K562 (cell line): Measurements from ENCODE around the gene MEST. TPM values are rescaled to one million over a fixed set of nuclear protein-coding genes. Genes with fewer than 3 reads are reported as not detected.

Source experiments
- ATAC-seq: fragments of 200-7000 bp; cut with Tn5 transposase; 3 replicates; pipeline ENCODE4 v1.9.1; 2020; ENCODE audit warnings: moderate library complexity
- BruUV-seq: library from RNA; stranded (reverse); fragments of 400-500 nt; replicated peaks from 2 replicates; lab custom pipeline; 2021; lab: Mats Ljungman, UMichigan
- CTCF ChIA-PET: fragments of 300-600 bp; formaldehyde crosslinking; extraction: SDS; loops from one replicate; lab custom pipeline; 2021; ENCODE audit warnings: low intra/inter-chr PET ratio; lab: Yijun Ruan, JAX
- POLR2A ChIA-PET: fragments of 300-600, 350-650 bp; sonication (Branson Sonifier 250); formaldehyde crosslinking; extraction: SDS; loops from one replicate; lab custom pipeline; 2021; ENCODE audit warnings: antibody characterized with exemption, inconsistent platforms; lab: Yijun Ruan, JAX
- DNase-seq, 4 experiments: peaks; one replicate each; pipeline versions ENCODE4 v3.0.0 to v3.0.0-alpha.2; 2011 to 2018; ENCODE audit warnings: low spot score in 3 of 4, mixed read lengths in 3 of 4; ENCODE audit errors: extremely low read depth in 1 of 4
- FAIRE-seq: peaks from 2 replicates; lab custom pipeline; 2011; peaks lifted over from hg19 to GRCh38; lab: Jason Lieb, UNC
- H2AFZ ChIP-seq: 2 replicates; pipeline ENCODE4 v1.6.0; 2011; ENCODE audit warnings: low read depth, low read length, control low read depth, inconsistent platforms
- H3K27ac ChIP-seq: fragments of 200-600 bp; 3 replicates; pipeline ENCODE4 v1.8.0; 2011; ENCODE audit warnings: low read depth, mild to moderate bottlenecking, control low read depth, inconsistent platforms, low read length, moderate library complexity, mixed read lengths; ENCODE audit errors: extremely low read depth
- H3K27me3 ChIP-seq, 2 experiments: fragments of 300-600 bp in 1 of 2; 2 replicates in 1 of 2; 3 replicates in 1 of 2; pipeline versions ENCODE4 v1.6.0 to v1.8.0; 2011; ENCODE audit warnings: inconsistent platforms in 2 of 2, low read length in 2 of 2, mild to moderate bottlenecking in 1 of 2, mixed read lengths in 1 of 2, moderate library complexity in 1 of 2; ENCODE audit not compliant: control insufficient read depth in 2 of 2, insufficient read depth in 2 of 2
- H3K36me3 ChIP-seq: fragments of 300-600 bp; 3 replicates; pipeline ENCODE4 v1.8.0; 2011; ENCODE audit warnings: mild to moderate bottlenecking, low read length, inconsistent platforms; ENCODE audit not compliant: control insufficient read depth, insufficient read depth
- H3K4me1 ChIP-seq, 2 experiments: fragments of 200-600 bp in 1 of 2; replicated peaks in 1 of 2; 2 replicates in 1 of 2; 3 replicates in 1 of 2; pipeline versions ENCODE4 v1.5.1 to v1.8.0; 2011; ENCODE audit warnings: inconsistent platforms in 2 of 2, low read length in 2 of 2, mild to moderate bottlenecking in 1 of 2, mixed read lengths in 1 of 2, moderate library complexity in 1 of 2; ENCODE audit not compliant: control insufficient read depth in 2 of 2, insufficient read depth in 2 of 2
- H3K4me2 ChIP-seq: 2 replicates; pipeline ENCODE4 v1.6.1; 2011; ENCODE audit warnings: low read length, control low read depth, inconsistent platforms, mixed read lengths; ENCODE audit not compliant: insufficient read depth
- H3K4me3 ChIP-seq: fragments of 200-600 bp; sonication (generic), shearing (Covaris generic); 2 replicates; pipeline ENCODE4 v1.5.1; 2016; ENCODE audit warnings: control low read depth, inconsistent platforms
- H3K79me2 ChIP-seq: fragments of 200-600 bp; 3 replicates; pipeline ENCODE4 v1.8.0; 2011; ENCODE audit warnings: low read length, inconsistent platforms; ENCODE audit not compliant: control insufficient read depth, insufficient read depth
- H3K9ac ChIP-seq, 2 experiments: 2 replicates each; pipeline versions ENCODE4 v1.6.0 to v1.6.1; 2011; ENCODE audit warnings: low read depth in 2 of 2, low read length in 2 of 2, control low read depth in 1 of 2, inconsistent platforms in 1 of 2, mild to moderate bottlenecking in 1 of 2, mixed read lengths in 1 of 2; ENCODE audit not compliant: insufficient read depth in 1 of 2
- H3K9me1 ChIP-seq: one replicate; pipeline ENCODE4 v1.6.0; 2011; ENCODE audit warnings: inconsistent platforms, mild to moderate bottlenecking, low read length, moderate library complexity; ENCODE audit not compliant: control insufficient read depth, insufficient read depth
- H3K9me3 ChIP-seq: replicated peaks from 2 replicates; pipeline ENCODE4 v1.5.1; 2011; ENCODE audit warnings: low read depth, low read length, inconsistent platforms; ENCODE audit not compliant: control insufficient read depth, insufficient read depth
- H4K20me1 ChIP-seq: replicated peaks from 2 replicates; pipeline ENCODE4 v1.6.1; 2011; ENCODE audit warnings: low read length, inconsistent platforms, mixed read lengths; ENCODE audit not compliant: control insufficient read depth, insufficient read depth
- HCFC1 ChIP-seq: IDR thresholded peaks from 2 replicates; pipeline ENCODE4 v1.6.1; 2012; ENCODE audit warnings: low read depth, low read length, improper control_type of control experiment
- HNRNPL ChIP-seq: fragments of 200-400 bp; formaldehyde crosslinking; IDR thresholded peaks from 2 replicates; pipeline ENCODE4 v1.6.1; 2017; ENCODE audit warnings: low read depth, mild to moderate bottlenecking, low read length
- KAT7 ChIP-seq: sonication (generic); formaldehyde crosslinking; IDR thresholded peaks from 2 replicates; pipeline ENCODE4 v1.8.0; 2022; ENCODE audit warnings: missing genetic modification reagents, mild to moderate bottlenecking, borderline replicate concordance
- MAZ ChIP-seq, 2 experiments: fragments of 450-650 bp in 1 of 2; sonication (generic) in 1 of 2; formaldehyde crosslinking; IDR thresholded peaks in 1 of 2; conservative IDR thresholded peaks in 1 of 2; 2 replicates each; pipeline versions ENCODE4 v1.4.0 to v1.5.0; 2020; ENCODE audit warnings: mild to moderate bottlenecking in 1 of 2, missing genetic modification reagents in 1 of 2
- MCM5 ChIP-seq: fragments of 450-650 bp; IDR thresholded peaks from 2 replicates; pipeline ENCODE4 v1.6.1; 2016; ENCODE audit warnings: low read depth
- MCM7 ChIP-seq, 2 experiments: fragments of 450-650 bp; IDR thresholded peaks; 2 replicates each; pipeline ENCODE4 v1.6.1; 2016 to 2018
- NELFE ChIP-seq: IDR thresholded peaks from 2 replicates; pipeline ENCODE4 v1.6.1; 2011; ENCODE audit warnings: mild to moderate bottlenecking; ENCODE audit not compliant: insufficient read depth, insufficient read length
- POLR2AphosphoS5 ChIP-seq: IDR thresholded peaks from 2 replicates; pipeline ENCODE4 v1.6.1; 2011; ENCODE audit warnings: mild to moderate bottlenecking, low read depth, low read length, moderate library complexity; ENCODE audit not compliant: control insufficient read depth, insufficient read depth
- RBM14 ChIP-seq: fragments of 200-400 bp; formaldehyde crosslinking; IDR thresholded peaks from 2 replicates; pipeline ENCODE4 v1.6.1; 2018; ENCODE audit warnings: low read depth, mild to moderate bottlenecking, low read length, moderate library complexity, borderline replicate concordance; ENCODE audit not compliant: insufficient read depth
- WHSC1 ChIP-seq: IDR thresholded peaks from one replicate; pipeline ENCODE4 v1.6.1; 2012; ENCODE audit warnings: low read length, control low read depth, inconsistent platforms
- ZBTB7A ChIP-seq: IDR thresholded peaks from 2 replicates; pipeline ENCODE4 v1.6.1; 2011; ENCODE audit warnings: low read depth, mild to moderate bottlenecking, low read length, moderate library complexity, borderline replicate concordance; ENCODE audit not compliant: control insufficient read depth
- ZNF217 ChIP-seq: sonication (generic); formaldehyde crosslinking; IDR thresholded peaks from 2 replicates; pipeline ENCODE4 v1.8.0; 2022; ENCODE audit warnings: mild to moderate bottlenecking, missing genetic modification reagents
- ZNF79 ChIP-seq: fragments of 250-450 bp; sonication (Bioruptor Pico); IDR thresholded peaks from 2 replicates; pipeline ENCODE4 v1.4.0; 2020; ENCODE audit warnings: low read depth, mild to moderate bottlenecking, moderate library complexity
- WGBS: fragments of 100-300 bp; shearing (Covaris generic); methylation state at CpG from one replicate; pipeline ENCODE4 v1.1.6; 2016; ENCODE audit warnings: low coverage, mixed read lengths; ENCODE audit not compliant: insufficient coverage; ENCODE audit errors: missing lambda C conversion rate; 5-methylcytosine and 5-hydroxymethylcytosine counted together
- in situ Hi-C: fragments of 300-500 bp; cut with MboI; formaldehyde crosslinking; loops from 4 replicates; pipeline ENCODE4 v1.15.0; 2018; ENCODE audit warnings: inconsistent platforms, mixed read lengths
- intact Hi-C: fragments of 100-400 bp; cut with micrococcal nuclease; formaldehyde crosslinking; loops from 2 replicates; pipeline ENCODE4 v1.14.2; 2022
- polyA plus RNA-seq, 8 experiments: library from polyadenylated mRNA; depleted of rRNA in 4 of 8; stranded (reverse) in 5 of 8; unstranded in 3 of 8; fragments of >200 nt; fragmentation: Nextera tagmentation in 2 of 8; fragmentation: Illumina TruSeq in 1 of 8; extraction: Ambion mirVana in 2 of 8; extraction: Trizol in 1 of 8; gene quantifications; 2 replicates each; pipeline versions ENCODE4 v1.2.1 to v1.2.3, GENCODE V29; 2011 to 2014; ENCODE audit warnings: inconsistent platforms in 1 of 8, missing spikeins in 1 of 8
- total RNA-seq, 7 experiments: library from RNA; depleted of rRNA in 6 of 7; stranded (reverse); fragments of >200 nt in 6 of 7; fragmentation: Illumina TruSeq in 2 of 7; extraction: Trizol in 2 of 7; gene quantifications; 2 replicates each; pipeline versions ENCODE4 v1.2.1 to v1.2.3, GENCODE V29; 2011 to 2021; ENCODE audit warnings: low replicate concordance in 1 of 7
- TF ChIP-seq, protein P1 (sequence below): sonication (generic); formaldehyde crosslinking; IDR thresholded peaks from 2 replicates; pipeline ENCODE4 v1.8.0; 2022; ENCODE audit warnings: mild to moderate bottlenecking, missing genetic modification reagents
- TF ChIP-seq, protein P2 (sequence below): sonication (generic); IDR thresholded peaks from 2 replicates; pipeline ENCODE4 v1.6.1; 2016
- TF ChIP-seq, protein P3 (sequence below): IDR thresholded peaks from 2 replicates; pipeline ENCODE4 v1.6.1; 2011; ENCODE audit not compliant: insufficient read length; ENCODE audit errors: extremely low read depth
- TF ChIP-seq, protein P4 (sequence below), 2 experiments: fragments of 450-650 bp in 1 of 2; sonication (generic) in 1 of 2; formaldehyde crosslinking in 1 of 2; IDR thresholded peaks in 1 of 2; conservative IDR thresholded peaks in 1 of 2; 2 replicates each; pipeline versions ENCODE4 v1.6.1 to v1.8.1; 2016 to 2023; ENCODE audit warnings: mild to moderate bottlenecking in 2 of 2, moderate library complexity in 2 of 2, inconsistent platforms in 1 of 2, missing genetic modification reagents in 1 of 2
- TF ChIP-seq, protein P5 (sequence below), 2 experiments: fragments of 250-450 bp in 1 of 2; fragments of 450-650 bp in 1 of 2; sonication (Bioruptor Pico) in 1 of 2; IDR thresholded peaks; 2 replicates each; pipeline versions ENCODE4 v1.6.1 to v1.8.0; 2016 to 2021; ENCODE audit warnings: mild to moderate bottlenecking in 2 of 2, moderate library complexity in 2 of 2, missing compliant biosample characterization in 1 of 2, missing genetic modification characterization in 1 of 2

The MEST gene
- total and polyA plus RNA-seq, 9 of the 15 experiments (the other 6 are each of a cell fraction or from before 2014, with no cell fraction given), result 0.04 to 0.74 (median 0.36) TPM; not detected in 1

DNA sequence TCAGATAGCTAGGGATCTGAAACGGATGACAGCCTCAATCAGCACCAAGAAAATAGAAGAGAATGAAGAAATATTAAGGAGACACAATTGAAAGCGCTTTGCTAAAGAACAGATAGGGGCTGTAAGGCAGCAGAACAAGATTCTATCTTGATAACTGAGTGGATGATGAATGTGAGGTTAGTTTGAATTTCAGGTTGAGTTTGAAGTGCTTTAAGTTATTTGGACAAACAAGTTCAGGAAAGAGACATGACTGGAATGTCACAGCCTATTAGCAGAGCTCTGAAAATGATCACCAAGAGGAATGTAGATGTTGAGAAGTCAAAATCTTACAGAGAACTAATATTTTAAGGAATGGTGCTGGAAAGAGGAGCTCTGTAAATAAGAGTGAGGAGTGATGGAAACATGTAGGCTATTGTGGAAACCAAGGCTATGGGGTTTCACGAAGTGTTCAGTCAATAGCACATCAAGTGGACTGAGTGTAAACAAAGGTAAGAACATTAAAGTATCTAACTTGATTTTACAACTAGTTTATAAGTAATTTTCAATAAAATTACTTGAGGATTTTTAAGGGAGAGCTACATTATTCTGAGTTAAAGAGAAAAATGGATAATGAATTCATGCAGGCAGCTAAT lies 61.6 kb downstream of the MEST start:
- H2AFZ ChIP-seq, result no peak overlapping the region
- no peak overlapping the region for H3K9ac ChIP-seq
- H3K27ac ChIP-seq, result no peak overlapping the region
- ChIA-PET CTCF (no interaction called here), POLR2A (interaction anchor here (0.6 to 1.2 kb wide), 3 partner anchors 10 to 203 kb away, joined by 3 to 4 read pairs (median 4); no protein-coding TSS in a partner anchor)
- no TSS peak for BruUV-seq
- DNase-seq (no peak), ATAC-seq (no peak), FAIRE-seq (no peak)
- H3K79me2 ChIP-seq, result no peaks in the 10 kb centered on the region
- no peak overlapping the region for H3K4me2 ChIP-seq
- no peaks in the 10 kb centered on the region for H3K27me3 ChIP-seq
- no peak overlapping the region for H3K4me3 ChIP-seq
- H3K9me3 ChIP-seq, result no peaks in the 10 kb centered on the region
- H3K4me1 ChIP-seq, result no peaks in the 10 kb centered on the region
- in situ Hi-C loops, result no loop called here
- 59% methylated on average over 3 of the region's 3 CpGs for WGBS
- H3K36me3 ChIP-seq, result peaks cover 7% of the 10 kb centered on the region; the same call in 2 of the 3 replicates
- H4K20me1 ChIP-seq, result no peaks in the 10 kb centered on the region
- intact Hi-C loops, result no loop called here
- H3K9me1 ChIP-seq, result no peaks in the 10 kb centered on the region
- TF ChIP-seq, protein P1, sequence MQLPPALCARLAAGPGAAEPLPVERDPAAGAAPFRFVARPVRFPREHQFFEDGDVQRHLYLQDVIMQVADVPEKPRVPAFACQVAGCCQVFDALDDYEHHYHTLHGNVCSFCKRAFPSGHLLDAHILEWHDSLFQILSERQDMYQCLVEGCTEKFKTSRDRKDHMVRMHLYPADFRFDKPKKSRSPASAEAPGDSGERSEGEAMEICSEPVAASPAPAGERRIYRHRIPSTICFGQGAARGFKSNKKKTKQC (CRISPR knock-in tag), result no peak
- TF ChIP-seq, protein P2, sequence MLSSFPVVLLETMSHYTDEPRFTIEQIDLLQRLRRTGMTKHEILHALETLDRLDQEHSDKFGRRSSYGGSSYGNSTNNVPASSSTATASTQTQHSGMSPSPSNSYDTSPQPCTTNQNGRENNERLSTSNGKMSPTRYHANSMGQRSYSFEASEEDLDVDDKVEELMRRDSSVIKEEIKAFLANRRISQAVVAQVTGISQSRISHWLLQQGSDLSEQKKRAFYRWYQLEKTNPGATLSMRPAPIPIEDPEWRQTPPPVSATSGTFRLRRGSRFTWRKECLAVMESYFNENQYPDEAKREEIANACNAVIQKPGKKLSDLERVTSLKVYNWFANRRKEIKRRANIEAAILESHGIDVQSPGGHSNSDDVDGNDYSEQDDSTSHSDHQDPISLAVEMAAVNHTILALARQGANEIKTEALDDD, result no peak
- TF ChIP-seq RBM14, result no peak
- TF ChIP-seq KAT7 (CRISPR knock-in tag), result no peak
- TF ChIP-seq, protein P3, sequence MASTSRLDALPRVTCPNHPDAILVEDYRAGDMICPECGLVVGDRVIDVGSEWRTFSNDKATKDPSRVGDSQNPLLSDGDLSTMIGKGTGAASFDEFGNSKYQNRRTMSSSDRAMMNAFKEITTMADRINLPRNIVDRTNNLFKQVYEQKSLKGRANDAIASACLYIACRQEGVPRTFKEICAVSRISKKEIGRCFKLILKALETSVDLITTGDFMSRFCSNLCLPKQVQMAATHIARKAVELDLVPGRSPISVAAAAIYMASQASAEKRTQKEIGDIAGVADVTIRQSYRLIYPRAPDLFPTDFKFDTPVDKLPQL, result no peak
- TF ChIP-seq ZBTB7A, result no peak
- no peak for TF ChIP-seq MCM5
- TF ChIP-seq ZNF217 (CRISPR knock-in tag), result no peak
- no peak for TF ChIP-seq HNRNPL
- no peak for TF ChIP-seq ZNF79
- no peak for TF ChIP-seq POLR2AphosphoS5
- no peak for TF ChIP-seq MAZ (CRISPR knock-in tag; conservative IDR thresholded peaks at IDR 0.05 in 1 of 2, IDR thresholded peaks at IDR 0.05 in 1 of 2)
- no peak for TF ChIP-seq NELFE
- TF ChIP-seq, protein P4, sequence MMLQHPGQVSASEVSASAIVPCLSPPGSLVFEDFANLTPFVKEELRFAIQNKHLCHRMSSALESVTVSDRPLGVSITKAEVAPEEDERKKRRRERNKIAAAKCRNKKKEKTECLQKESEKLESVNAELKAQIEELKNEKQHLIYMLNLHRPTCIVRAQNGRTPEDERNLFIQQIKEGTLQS (IDR thresholded peaks at IDR 0.05), result no peak
- TF ChIP-seq, protein P4 (CRISPR knock-in tag; conservative IDR thresholded peaks at IDR 0.05), result no peak
- TF ChIP-seq, protein P5, sequence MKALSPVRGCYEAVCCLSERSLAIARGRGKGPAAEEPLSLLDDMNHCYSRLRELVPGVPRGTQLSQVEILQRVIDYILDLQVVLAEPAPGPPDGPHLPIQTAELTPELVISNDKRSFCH (CRISPR knock-in tag; IDR thresholded peaks at IDR 0.05), result no peak
- TF ChIP-seq, protein P5 (tag; IDR thresholded peaks at IDR 0.05), result no peak
- TF ChIP-seq HCFC1, result no peak
- TF ChIP-seq MCM7 (IDR thresholded peaks at IDR 0.05), result no peak
- TF ChIP-seq WHSC1, result no peak
